ENCODE measurements around the gene CRYAA. TPM values are rescaled to one million over a fixed set of nuclear protein-coding genes. Genes with fewer than 3 reads are reported as not detected.

CRYAA gene
- total RNA-seq, 1 experiment from 2014 or later = not detected

DNA sequence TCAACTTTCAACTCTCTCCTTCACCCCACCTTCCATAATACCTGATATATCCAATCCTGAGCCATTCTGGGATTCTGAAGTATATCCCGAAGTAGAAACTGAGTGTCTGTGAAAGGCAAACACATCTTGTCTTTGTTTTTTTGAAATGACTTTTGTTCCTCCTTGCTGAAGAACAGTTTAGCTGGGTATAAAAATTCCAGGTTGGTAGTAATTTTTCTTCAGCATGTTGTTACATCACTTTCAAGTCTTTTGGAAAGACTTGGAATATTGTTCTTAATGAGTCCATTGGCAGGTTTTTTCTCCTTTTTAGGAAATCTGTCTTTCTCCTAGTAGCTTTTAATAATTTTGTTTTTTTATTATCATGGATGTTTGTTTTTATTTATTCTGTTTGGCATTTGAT, 32.7 kb downstream of the CRYAA start:
- DNase-seq (ENCODE audit: low read depth) = no peak

DNA sequence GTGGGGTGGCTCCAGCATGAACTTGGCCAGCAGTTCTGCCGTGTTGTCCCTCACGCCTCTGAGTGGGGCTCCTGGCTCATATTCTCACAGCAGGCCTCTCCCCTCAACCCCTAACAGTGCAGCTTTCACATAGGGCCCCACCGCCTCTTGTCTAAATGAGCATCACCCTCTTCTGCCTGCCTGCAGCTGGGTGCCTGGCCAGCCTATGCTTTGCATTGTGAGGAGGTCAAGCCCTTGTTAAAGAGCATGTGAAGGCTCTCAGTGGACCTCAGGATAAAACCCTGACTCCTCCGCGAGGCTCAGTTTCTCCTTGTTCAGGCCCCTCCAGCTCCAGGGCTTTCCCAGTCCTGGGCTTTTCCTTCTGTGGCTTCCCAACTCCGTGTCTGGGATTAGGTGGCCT, 34.8 kb downstream of the CRYAA start:
- no peak for DNase-seq (ENCODE audit: low read depth)

GRCh38 chr21:43204638-43205037, 35.8 kb downstream of the CRYAA start:
- no peak for DNase-seq (ENCODE audit: low read depth)

- no peak for DNase-seq (ENCODE audit: low read depth)
Measured at GRCh38 chr21:43206231-43207042, 37.6 kb downstream of the CRYAA start.

GRCh38 chr21:43207043-43207315, 38.2 kb downstream of the CRYAA start:
- DNase-seq (ENCODE audit: low read depth) = no peak

GRCh38 chr21:43207868-43208267, 39.1 kb downstream of the CRYAA start:
- no peak for DNase-seq (ENCODE audit: low read depth)

DNA sequence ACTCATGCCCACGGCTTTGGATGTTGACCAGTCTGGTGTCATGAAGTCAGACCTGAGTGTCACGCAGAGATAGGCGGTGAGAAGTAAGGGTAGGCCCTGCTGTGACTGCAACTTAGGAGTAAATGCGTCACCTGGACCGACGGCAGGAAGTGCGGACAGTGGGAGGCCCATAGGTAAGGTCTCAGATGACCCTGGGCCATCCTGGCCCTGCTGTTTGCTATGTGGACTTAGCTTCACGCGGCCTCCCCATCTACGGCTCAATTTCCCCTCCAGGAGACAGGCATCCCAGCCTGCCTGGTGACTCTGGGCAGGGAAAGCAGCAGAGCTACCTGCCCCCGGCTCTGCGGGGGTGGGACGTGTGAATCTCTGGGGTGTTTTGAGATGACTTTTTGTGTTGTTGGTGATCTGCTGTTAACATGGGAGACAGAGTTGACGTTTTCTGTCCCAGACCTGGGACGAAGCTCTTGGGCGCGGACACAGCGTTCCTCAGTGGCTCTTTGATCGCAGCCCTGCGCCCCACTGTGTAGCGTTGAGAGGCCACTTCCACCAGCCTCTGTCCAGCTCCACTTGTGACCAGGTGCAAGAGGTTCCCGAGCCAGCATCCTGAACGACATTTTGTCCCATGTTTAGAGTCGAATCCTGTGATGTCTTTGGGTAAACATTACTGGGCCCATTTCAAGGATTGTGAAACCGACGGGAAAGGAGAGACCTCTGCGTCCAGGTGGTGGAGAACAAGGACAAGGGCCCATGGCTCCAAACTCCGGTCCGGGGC, 39.9 kb downstream of the CRYAA start:
- no peak for DNase-seq (ENCODE audit: low read depth)

- peak; percentile 93 for DNase-seq (ENCODE audit: low read depth)
Measured at GRCh38 chr21:43209575-43210453, 41.0 kb downstream of the CRYAA start.

- DNase-seq (ENCODE audit: low read depth) = no peak
Measured at GRCh38 chr21:43210454-43211071, 41.8 kb downstream of the CRYAA start.

GRCh38 chr21:43211072-43211759, 42.4 kb downstream of the CRYAA start:
- DNase-seq (ENCODE audit: low read depth) = no peak

GRCh38 chr21:43211760-43212115, 42.9 kb downstream of the CRYAA start:
- DNase-seq (ENCODE audit: low read depth) = no peak

Other genes starting within 250 kb of the CRYAA start
- gene ERVH48-1, start 243.4 kb upstream of the CRYAA start, total RNA-seq (2014; rRNA removed; shearing (Covaris generic)) = not detected in 2 replicates
- 13.7 and 16.8 TPM in 2 replicates for gene PKNOX1, start 194.4 kb upstream of the CRYAA start, total RNA-seq (2014; rRNA removed; shearing (Covaris generic))
- 9.1 and 11.8 TPM in 2 replicates for gene CBS, start 93.2 kb upstream of the CRYAA start, total RNA-seq (2014; rRNA removed; shearing (Covaris generic))
- 18.5 and 24.7 TPM in 2 replicates for gene U2AF1, start 61.4 kb upstream of the CRYAA start, total RNA-seq (2014; rRNA removed; shearing (Covaris generic))

Data from RPMI7951 (cell line).